BJ (cell line): ENCODE results near the gene LRRC9. TPM values are rescaled to one million over a fixed set of nuclear protein-coding genes. Genes with fewer than 3 reads are reported as not detected.
A peak's percentile ranks its signal among the peaks of the same experiment; 100 is the strongest.

Experiments used
- CTCF ChIA-PET: fragments of 350-600 bp; formaldehyde crosslinking; extraction: SDS; loops from one replicate; lab custom pipeline; 2021; ENCODE audit warnings: antibody characterized with exemption, inconsistent platforms; lab: Yijun Ruan, JAX
- POLR2A ChIA-PET: fragments of 300-600 bp; sonication (Branson Sonifier 250); formaldehyde crosslinking; extraction: SDS; loops from one replicate; lab custom pipeline; 2021; ENCODE audit warnings: antibody characterized with exemption; lab: Charles Lee
- DNase-seq: peaks from one replicate; pipeline ENCODE4 v3.0.0-alpha.2; 2011; ENCODE audit warnings: low read depth
- H3K27me3 ChIP-seq: 2 replicates; pipeline ENCODE4 v1.6.0; 2011; ENCODE audit warnings: low read length; ENCODE audit not compliant: control insufficient read depth, insufficient read depth
- H3K36me3 ChIP-seq: 2 replicates; pipeline ENCODE4 v1.5.1; 2011; ENCODE audit warnings: low read length; ENCODE audit not compliant: control insufficient read depth, insufficient read depth
- H3K4me3 ChIP-seq: 2 replicates; pipeline ENCODE4 v1.5.1; 2011; ENCODE audit warnings: low read depth, mild to moderate bottlenecking, control low read depth, low read length
- CTCF ChIP-seq: IDR thresholded peaks from 2 replicates; pipeline ENCODE4 v1.5.1; 2011; ENCODE audit warnings: low read depth, mild to moderate bottlenecking, control low read depth, inconsistent platforms, low read length, moderate library complexity; ENCODE audit not compliant: insufficient read depth
- polyA plus RNA-seq: library from polyadenylated mRNA; depleted of rRNA; stranded (reverse); fragments of >200 nt; gene quantifications from 2 replicates; pipeline ENCODE4 v1.2.3, GENCODE V29; 2011

LRRC9 gene
- polyA plus RNA-seq, 1 experiment: not detected

DNA sequence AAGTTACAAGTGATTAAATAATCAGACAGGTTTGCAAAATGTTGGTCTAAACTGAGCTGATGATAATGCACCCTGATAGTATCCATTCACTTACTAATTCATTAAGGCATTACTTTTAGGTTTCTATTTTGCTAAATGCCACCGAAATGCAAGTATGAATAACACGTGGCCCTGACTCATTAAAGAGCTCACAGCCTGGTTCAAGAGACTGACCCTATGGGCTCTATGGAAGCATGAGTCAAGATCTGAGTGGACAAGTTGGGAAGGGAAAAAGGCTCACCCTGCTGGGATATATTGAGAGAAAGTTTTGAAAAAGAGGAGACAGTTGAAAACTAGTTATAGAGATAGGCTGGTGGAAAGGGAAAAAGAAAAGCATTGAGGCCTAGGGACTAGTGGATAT lies 14.8 kb upstream of the LRRC9 start:
- CTCF ChIA-PET: no interaction called here
- POLR2A ChIA-PET: no interaction called here
- no peak overlapping the region for H3K4me3 ChIP-seq
- DNase-seq: no peak
- no peaks in the 10 kb centered on the region for H3K27me3 ChIP-seq
- TF ChIP-seq CTCF: no peak
- no peaks in the 10 kb centered on the region for H3K36me3 ChIP-seq

DNA sequence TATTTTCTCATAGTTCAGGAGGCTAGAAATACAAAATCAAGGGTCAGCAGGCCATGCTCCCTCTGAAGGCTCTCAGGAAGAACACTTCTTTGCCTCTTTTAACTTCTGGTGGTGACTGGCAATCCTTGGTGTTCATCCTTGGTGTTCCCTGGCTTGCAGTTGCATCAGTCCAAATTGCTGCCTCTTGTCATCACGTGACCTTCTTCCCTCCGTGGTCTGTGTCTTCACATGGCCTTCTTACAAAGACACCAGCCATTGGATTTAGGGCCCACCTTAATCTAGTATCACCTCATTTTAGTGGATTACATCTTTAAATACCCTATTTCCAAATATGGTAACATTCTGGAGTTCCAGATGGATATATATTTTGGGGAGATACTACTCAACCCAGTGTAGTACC lies 7.5 kb upstream of the LRRC9 start:
- ChIA-PET CTCF (no interaction called here), POLR2A (no interaction called here)
- no peak for TF ChIP-seq CTCF

GRCh38 chr14:59913187-59913586 lies 6.8 kb upstream of the LRRC9 start:
- ChIA-PET CTCF (no interaction called here), POLR2A (no interaction called here)
- H3K36me3 ChIP-seq: no peaks in the 10 kb centered on the region
- TF ChIP-seq CTCF: no peak
- no peak overlapping the region for H3K4me3 ChIP-seq
- 0 out of 2 replicates have a peak, but pooled peaks cover 3% of the 10 kb centered on the region for H3K27me3 ChIP-seq
- no peak for DNase-seq

More for the DNA sequence above, 7.5 kb upstream of the LRRC9 start:
- H3K36me3 ChIP-seq: no peaks in the 10 kb centered on the region
- no peak for DNase-seq
- 0 out of 2 replicates have a peak, but pooled peaks cover 1% of the 10 kb centered on the region for H3K27me3 ChIP-seq
- no peak overlapping the region for H3K4me3 ChIP-seq

- Histone ChIP-seq H3K27me3 (peaks cover 11% of the 10 kb centered on the region), H3K4me3 (peak overlapping the region; percentile 16), H3K36me3 (no peaks in the 10 kb centered on the region)
- ChIA-PET CTCF (interaction anchor here (1.3 kb wide), 1 partner anchor 13 kb away, joined by 3 read pairs; no protein-coding TSS in a partner anchor), POLR2A (no interaction called here)
- TF ChIP-seq CTCF: peak; percentile 41; the same call in 1 of the 2 replicates
- DNase-seq: no peak
Measured at GRCh38 chr14:59918824-59919569, 947 bp upstream of the LRRC9 start.

GRCh38 chr14:59920378-59920683 lies 387 bp downstream of the LRRC9 start:
- H3K4me3 ChIP-seq: no peak overlapping the region
- ChIA-PET POLR2A (no interaction called here), CTCF (no interaction called here)
- peaks cover 11% of the 10 kb centered on the region for H3K27me3 ChIP-seq
- no peak for TF ChIP-seq CTCF
- DNase-seq: no peak
- H3K36me3 ChIP-seq: no peaks in the 10 kb centered on the region
